ENCODE data around the gene ZNF574.
A peak's percentile ranks its signal among the peaks of the same experiment; 100 is the strongest.

Gene ZNF574

DNA sequence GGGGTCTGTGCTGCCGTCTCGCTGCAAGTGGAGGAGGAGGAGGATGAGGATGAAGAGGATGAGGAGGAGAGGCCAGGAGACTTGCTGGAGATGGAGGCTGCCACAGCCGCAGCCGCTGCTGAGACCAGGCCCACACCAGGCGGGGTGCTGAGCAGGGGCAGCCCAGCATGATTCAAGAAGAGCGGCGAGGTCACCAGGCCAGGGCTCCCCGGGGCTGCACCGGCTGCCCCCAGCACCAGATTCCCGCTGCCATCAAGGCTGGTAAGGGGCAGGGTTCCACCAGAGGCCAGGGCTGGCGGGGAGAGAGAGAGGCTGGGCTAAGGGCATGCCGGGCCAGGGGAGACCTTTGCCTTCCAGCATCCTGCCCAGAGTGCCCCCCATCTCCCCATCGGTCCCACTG, 15.3 kb downstream of the ZNF574 start:
- H3K79me2 ChIP-seq (ENCODE audit: insufficient read depth, low read length): no peaks in the 10 kb centered on the region

GRCh38 chr19:42091742-42092141, 15.8 kb downstream of the ZNF574 start:
- Histone ChIP-seq H3F3A (ENCODE audit: low read depth) (no peaks in the 10 kb centered on the region), H3K9me3 (ENCODE audit: insufficient read depth, low read depth, low read length) (no peaks in the 10 kb centered on the region), H3K79me2 (ENCODE audit: insufficient read depth, low read length) (no peaks in the 10 kb centered on the region), H3K4me2 (ENCODE audit: low read depth, low read length, poor library complexity, severe bottlenecking) (no peak overlapping the region), H3K4me3 (ENCODE audit: low read length, poor library complexity, severe bottlenecking) (no peak overlapping the region), H4K20me1 (ENCODE audit: insufficient read depth, low read length, poor library complexity, severe bottlenecking) (no peaks in the 10 kb centered on the region), H2AFZ (ENCODE audit: low read length) (no peak overlapping the region), H3K36me3 (ENCODE audit: insufficient read depth, low read length) (no peaks in the 10 kb centered on the region), H3K4me1 (ENCODE audit: insufficient read depth, low read length, poor library complexity, severe bottlenecking) (peaks cover 11% of the 10 kb centered on the region), H3K27me3 (ENCODE audit: insufficient read depth, low read length, poor library complexity, severe bottlenecking) (no peaks in the 10 kb centered on the region), H3K9me2 (replicated peaks; ENCODE audit: low read depth, low read length) (no peaks in the 10 kb centered on the region), H3K9ac (ENCODE audit: low read depth, low read length, poor library complexity, severe bottlenecking) (no peak overlapping the region)
- no peak for TF ChIP-seq EZH2phosphoT487 (IDR thresholded peaks at IDR 0.05; ENCODE audit: borderline replicate concordance)
- TF ChIP-seq, protein P1, sequence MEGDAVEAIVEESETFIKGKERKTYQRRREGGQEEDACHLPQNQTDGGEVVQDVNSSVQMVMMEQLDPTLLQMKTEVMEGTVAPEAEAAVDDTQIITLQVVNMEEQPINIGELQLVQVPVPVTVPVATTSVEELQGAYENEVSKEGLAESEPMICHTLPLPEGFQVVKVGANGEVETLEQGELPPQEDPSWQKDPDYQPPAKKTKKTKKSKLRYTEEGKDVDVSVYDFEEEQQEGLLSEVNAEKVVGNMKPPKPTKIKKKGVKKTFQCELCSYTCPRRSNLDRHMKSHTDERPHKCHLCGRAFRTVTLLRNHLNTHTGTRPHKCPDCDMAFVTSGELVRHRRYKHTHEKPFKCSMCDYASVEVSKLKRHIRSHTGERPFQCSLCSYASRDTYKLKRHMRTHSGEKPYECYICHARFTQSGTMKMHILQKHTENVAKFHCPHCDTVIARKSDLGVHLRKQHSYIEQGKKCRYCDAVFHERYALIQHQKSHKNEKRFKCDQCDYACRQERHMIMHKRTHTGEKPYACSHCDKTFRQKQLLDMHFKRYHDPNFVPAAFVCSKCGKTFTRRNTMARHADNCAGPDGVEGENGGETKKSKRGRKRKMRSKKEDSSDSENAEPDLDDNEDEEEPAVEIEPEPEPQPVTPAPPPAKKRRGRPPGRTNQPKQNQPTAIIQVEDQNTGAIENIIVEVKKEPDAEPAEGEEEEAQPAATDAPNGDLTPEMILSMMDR (conservative IDR thresholded peaks at IDR 0.05; ENCODE audit: low read length): no peak

More for the DNA sequence above, 15.3 kb downstream of the ZNF574 start:
- Histone ChIP-seq H3F3A (ENCODE audit: low read depth) (no peaks in the 10 kb centered on the region), H4K20me1 (ENCODE audit: insufficient read depth, low read length, poor library complexity, severe bottlenecking) (no peaks in the 10 kb centered on the region), H3K9me2 (replicated peaks; ENCODE audit: low read depth, low read length) (no peaks in the 10 kb centered on the region), H3K9me3 (ENCODE audit: insufficient read depth, low read depth, low read length) (no peaks in the 10 kb centered on the region), H3K27me3 (ENCODE audit: insufficient read depth, low read length, poor library complexity, severe bottlenecking) (no peaks in the 10 kb centered on the region), H3K4me2 (ENCODE audit: low read depth, low read length, poor library complexity, severe bottlenecking) (no peak overlapping the region), H2AFZ (ENCODE audit: low read length) (no peak overlapping the region), H3K4me1 (ENCODE audit: insufficient read depth, low read length, poor library complexity, severe bottlenecking) (peaks cover 11% of the 10 kb centered on the region), H3K4me3 (ENCODE audit: low read length, poor library complexity, severe bottlenecking) (no peak overlapping the region), H3K36me3 (ENCODE audit: insufficient read depth, low read length) (no peaks in the 10 kb centered on the region), H3K9ac (ENCODE audit: low read depth, low read length, poor library complexity, severe bottlenecking) (no peak overlapping the region)
- TF ChIP-seq, protein P1 (conservative IDR thresholded peaks at IDR 0.05; ENCODE audit: low read length): no peak
- no peak for TF ChIP-seq EZH2phosphoT487 (IDR thresholded peaks at IDR 0.05; ENCODE audit: borderline replicate concordance)

- Histone ChIP-seq H2AFZ (ENCODE audit: low read length) (no peak overlapping the region), H3F3A (ENCODE audit: low read depth) (no peaks in the 10 kb centered on the region)
- TF ChIP-seq EZH2phosphoT487 (IDR thresholded peaks at IDR 0.05; ENCODE audit: borderline replicate concordance): no peak
- TF ChIP-seq, protein P1 (conservative IDR thresholded peaks at IDR 0.05; ENCODE audit: low read length): peak; percentile 83
Measured at GRCh38 chr19:42092350-42092749, 16.4 kb downstream of the ZNF574 start.

More at GRCh38 chr19:42092350-42092749, 16.4 kb downstream of the ZNF574 start:
- H3K79me2 ChIP-seq (ENCODE audit: insufficient read depth, low read length): no peaks in the 10 kb centered on the region
- no peak overlapping the region for H3K4me2 ChIP-seq (ENCODE audit: low read depth, low read length, poor library complexity, severe bottlenecking)
- H3K27me3 ChIP-seq (ENCODE audit: insufficient read depth, low read length, poor library complexity, severe bottlenecking): no peaks in the 10 kb centered on the region
- no peaks in the 10 kb centered on the region for H3K9me3 ChIP-seq (ENCODE audit: insufficient read depth, low read depth, low read length)
- H3K4me3 ChIP-seq (ENCODE audit: low read length, poor library complexity, severe bottlenecking): no peak overlapping the region
- peaks cover 11% of the 10 kb centered on the region for H3K4me1 ChIP-seq (ENCODE audit: insufficient read depth, low read length, poor library complexity, severe bottlenecking)
- H4K20me1 ChIP-seq (ENCODE audit: insufficient read depth, low read length, poor library complexity, severe bottlenecking): no peaks in the 10 kb centered on the region
- no peak overlapping the region for H3K9ac ChIP-seq (ENCODE audit: low read depth, low read length, poor library complexity, severe bottlenecking)
- no peaks in the 10 kb centered on the region for H3K36me3 ChIP-seq (ENCODE audit: insufficient read depth, low read length)
- H3K9me2 ChIP-seq (replicated peaks; ENCODE audit: low read depth, low read length): no peaks in the 10 kb centered on the region

All from Loucy (cell line).